Neural progenitor cell (in vitro differentiated cells): ENCODE measurements around the gene OTUD4.

Source experiments
- EZH2 ChIP-seq: fragments of 200-600 bp; sonication (generic); IDR thresholded peaks from 2 replicates; pipeline ENCODE4 v1.6.1; 2017; ENCODE audit warnings: antibody characterized with exemption, mild to moderate bottlenecking, moderate library complexity
- EZH2phosphoT487 ChIP-seq: fragments of 200-600 bp; sonication (generic); IDR thresholded peaks from 2 replicates; pipeline ENCODE4 v1.6.1; 2017; ENCODE audit warnings: antibody characterized with exemption
- TF ChIP-seq, protein P1 (sequence below): fragments of 200-600 bp; sonication (generic); IDR thresholded peaks from 2 replicates; pipeline ENCODE4 v1.5.1; 2017; ENCODE audit warnings: antibody characterized with exemption, mild to moderate bottlenecking

DNA sequence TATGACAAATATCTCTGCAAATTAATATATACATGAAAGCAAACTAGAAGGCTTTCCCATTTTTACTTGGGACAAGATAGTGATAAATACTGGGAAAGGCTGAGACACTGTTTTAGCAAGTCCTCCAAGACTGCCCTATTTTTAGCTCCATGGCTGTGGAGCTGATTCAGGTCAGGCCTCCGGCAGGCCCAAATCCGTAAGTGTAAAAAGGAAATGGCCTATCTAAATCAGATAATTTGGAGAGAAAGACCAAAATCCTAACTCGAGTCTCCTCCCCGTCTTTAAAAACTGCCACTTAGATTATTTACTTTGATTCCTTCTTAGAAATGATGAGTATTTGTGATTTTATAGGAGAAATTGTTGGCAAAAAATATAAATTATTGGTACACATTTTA lies 2.9 kb downstream of the OTUD4 start:
- TF ChIP-seq EZH2, result no peak
- TF ChIP-seq, protein P1, sequence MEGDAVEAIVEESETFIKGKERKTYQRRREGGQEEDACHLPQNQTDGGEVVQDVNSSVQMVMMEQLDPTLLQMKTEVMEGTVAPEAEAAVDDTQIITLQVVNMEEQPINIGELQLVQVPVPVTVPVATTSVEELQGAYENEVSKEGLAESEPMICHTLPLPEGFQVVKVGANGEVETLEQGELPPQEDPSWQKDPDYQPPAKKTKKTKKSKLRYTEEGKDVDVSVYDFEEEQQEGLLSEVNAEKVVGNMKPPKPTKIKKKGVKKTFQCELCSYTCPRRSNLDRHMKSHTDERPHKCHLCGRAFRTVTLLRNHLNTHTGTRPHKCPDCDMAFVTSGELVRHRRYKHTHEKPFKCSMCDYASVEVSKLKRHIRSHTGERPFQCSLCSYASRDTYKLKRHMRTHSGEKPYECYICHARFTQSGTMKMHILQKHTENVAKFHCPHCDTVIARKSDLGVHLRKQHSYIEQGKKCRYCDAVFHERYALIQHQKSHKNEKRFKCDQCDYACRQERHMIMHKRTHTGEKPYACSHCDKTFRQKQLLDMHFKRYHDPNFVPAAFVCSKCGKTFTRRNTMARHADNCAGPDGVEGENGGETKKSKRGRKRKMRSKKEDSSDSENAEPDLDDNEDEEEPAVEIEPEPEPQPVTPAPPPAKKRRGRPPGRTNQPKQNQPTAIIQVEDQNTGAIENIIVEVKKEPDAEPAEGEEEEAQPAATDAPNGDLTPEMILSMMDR, result no peak
- no peak for TF ChIP-seq EZH2phosphoT487
